Measurements from ENCODE around the gene HIGD1A. TPM values are rescaled to one million over a fixed set of nuclear protein-coding genes. Genes with fewer than 3 reads are reported as not detected.

The HIGD1A gene
- total RNA-seq, 2 experiments from 2014 or later = 60.4 to 75.8 TPM

DNA sequence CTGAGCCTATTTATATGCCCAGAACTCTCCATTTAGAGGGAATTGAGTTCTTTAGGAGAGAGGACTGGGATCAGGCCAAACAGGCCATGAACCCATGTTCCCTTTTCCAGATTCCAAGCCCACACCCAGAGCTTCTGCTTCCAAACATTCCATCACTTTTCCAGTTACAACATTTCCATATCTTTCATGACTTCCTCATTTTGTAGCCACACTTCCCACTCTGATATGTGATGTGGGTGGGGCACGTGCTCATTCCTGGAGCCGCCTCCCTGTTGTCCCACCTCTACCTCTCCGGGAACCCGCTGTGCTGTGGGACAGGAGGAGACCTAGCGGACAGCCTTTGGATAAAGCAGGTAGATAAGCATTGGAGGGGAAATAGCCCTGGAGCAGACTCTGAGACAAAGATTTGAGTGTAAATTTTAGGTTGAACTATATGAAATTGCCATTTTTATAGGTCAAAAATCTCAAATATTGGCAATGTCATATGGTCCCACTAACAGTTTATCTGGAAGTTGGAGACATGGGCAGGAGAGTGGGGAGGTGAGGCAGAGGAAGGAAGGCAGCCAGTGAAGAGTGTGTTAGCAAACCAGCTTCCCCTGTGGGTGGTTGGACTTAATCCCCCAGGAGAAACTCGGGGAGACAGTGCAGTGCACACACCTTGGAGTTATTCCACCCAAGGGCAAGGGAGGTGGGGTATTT is 39.6 kb upstream of the HIGD1A start:
- BruUV-seq (replicated peaks) = no TSS peak
- DNase-seq (ENCODE audit: low spot score) = no peak
- Histone ChIP-seq H3K9me3 (ENCODE audit: low read length) (no peaks in the 10 kb centered on the region), H3K36me3 (ENCODE audit: insufficient read depth, low read length) (no peaks in the 10 kb centered on the region), H3K79me2 (ENCODE audit: insufficient read depth, low read depth, low read length) (no peaks in the 10 kb centered on the region), H3K4me3 (ENCODE audit: low read depth, low read length, poor library complexity, severe bottlenecking) (no peak overlapping the region), H3K4me1 (ENCODE audit: insufficient read depth, low read length, poor library complexity, severe bottlenecking) (peaks cover 13% of the 10 kb centered on the region), H4K20me1 (ENCODE audit: insufficient read depth, low read length) (no peaks in the 10 kb centered on the region), H3K27ac (ENCODE audit: low read depth, low read length, poor library complexity, severe bottlenecking) (no peak overlapping the region), H3K4me2 (ENCODE audit: low read length) (no peak overlapping the region), H2AFZ (ENCODE audit: low read length) (no peak overlapping the region), H3K9me2 (ENCODE audit: insufficient read depth, low read length) (no peaks in the 10 kb centered on the region)
- no peak for TF ChIP-seq EZH2phosphoT487 (IDR thresholded peaks at IDR 0.05; ENCODE audit: borderline replicate concordance, low read depth, low read length)
- no peak for TF ChIP-seq CTCF (conservative IDR thresholded peaks at IDR 0.05; ENCODE audit: low read length)
- CTCF ChIA-PET (ENCODE audit: unreplicated experiment) = interaction anchor here (1.1 kb wide), 1 partner anchor 15 kb away, joined by 4 read pairs; no protein-coding TSS in a partner anchor
- POLR2A ChIA-PET = no interaction called here
- intact Hi-C loops (cut with micrococcal nuclease; ENCODE audit: unreplicated experiment) = no loop called here

- Histone ChIP-seq H3K9me2 (ENCODE audit: insufficient read depth, low read length) (no peaks in the 10 kb centered on the region), H4K20me1 (ENCODE audit: insufficient read depth, low read length) (no peaks in the 10 kb centered on the region), H3K9me3 (ENCODE audit: low read length) (no peaks in the 10 kb centered on the region), H3K4me2 (ENCODE audit: low read length) (no peak overlapping the region), H3K27ac (ENCODE audit: low read depth, low read length, poor library complexity, severe bottlenecking) (no peak overlapping the region), H3K79me2 (ENCODE audit: insufficient read depth, low read depth, low read length) (no peaks in the 10 kb centered on the region), H2AFZ (ENCODE audit: low read length) (no peak overlapping the region), H3K36me3 (ENCODE audit: insufficient read depth, low read length) (no peaks in the 10 kb centered on the region), H3K4me3 (ENCODE audit: low read depth, low read length, poor library complexity, severe bottlenecking) (no peak overlapping the region), H3K4me1 (ENCODE audit: insufficient read depth, low read length, poor library complexity, severe bottlenecking) (no peaks in the 10 kb centered on the region)
- no peak for DNase-seq (ENCODE audit: low spot score)
- CTCF ChIA-PET (ENCODE audit: unreplicated experiment) = no interaction called here
- TF ChIP-seq CTCF (conservative IDR thresholded peaks at IDR 0.05; ENCODE audit: low read length) (no peak), EZH2phosphoT487 (IDR thresholded peaks at IDR 0.05; ENCODE audit: borderline replicate concordance, low read depth, low read length) (no peak)
- intact Hi-C loops (cut with micrococcal nuclease; ENCODE audit: unreplicated experiment) = no loop called here
- no TSS peak for BruUV-seq (replicated peaks)
- POLR2A ChIA-PET = no interaction called here
These were observed 37.0 kb upstream of the HIGD1A start for GRCh38 chr3:42841332-42841731.

- H3K36me3 ChIP-seq (ENCODE audit: insufficient read depth, low read length) = no peaks in the 10 kb centered on the region
- no peak overlapping the region for H3K27ac ChIP-seq (ENCODE audit: low read depth, low read length, poor library complexity, severe bottlenecking)
- no peaks in the 10 kb centered on the region for H3K4me1 ChIP-seq (ENCODE audit: insufficient read depth, low read length, poor library complexity, severe bottlenecking)
- no peak overlapping the region for H3K4me2 ChIP-seq (ENCODE audit: low read length)
- H3K9me3 ChIP-seq (ENCODE audit: low read length) = no peaks in the 10 kb centered on the region
- H4K20me1 ChIP-seq (ENCODE audit: insufficient read depth, low read length) = no peaks in the 10 kb centered on the region
- H3K4me3 ChIP-seq (ENCODE audit: low read depth, low read length, poor library complexity, severe bottlenecking) = no peak overlapping the region
- H3K79me2 ChIP-seq (ENCODE audit: insufficient read depth, low read depth, low read length) = no peaks in the 10 kb centered on the region
- intact Hi-C loops (cut with micrococcal nuclease; ENCODE audit: unreplicated experiment) = no loop called here
- POLR2A ChIA-PET = interaction anchor here (0.6 kb wide), 1 partner anchor 20 kb away, joined by 4 read pairs; no protein-coding TSS in a partner anchor
- BruUV-seq (replicated peaks) = no TSS peak
- no peak overlapping the region for H2AFZ ChIP-seq (ENCODE audit: low read length)
- CTCF ChIA-PET (ENCODE audit: unreplicated experiment) = interaction anchor here (1.0 kb wide), 1 partner anchor 60 kb away, joined by 3 read pairs; no protein-coding TSS in a partner anchor
- peak; percentile 63 for DNase-seq (ENCODE audit: low spot score)
- TF ChIP-seq CTCF (conservative IDR thresholded peaks at IDR 0.05; ENCODE audit: low read length) (peak; percentile 75), EZH2phosphoT487 (IDR thresholded peaks at IDR 0.05; ENCODE audit: borderline replicate concordance, low read depth, low read length) (no peak)
- no peaks in the 10 kb centered on the region for H3K9me2 ChIP-seq (ENCODE audit: insufficient read depth, low read length)
These were observed 35.3 kb upstream of the HIGD1A start for GRCh38 chr3:42839616-42840015.

All from OCI-LY7 (cell line).